Ectodermal cell (in vitro differentiated cells): ENCODE results near the gene NAXD.
"Not testable (repeated sequence)": the region's sequence is repeated elsewhere in the genome, so short reads cannot be mapped to it uniquely, and the experiment has no call there.

Experiments
- H3K27ac ChIP-seq: 2 replicates; pipeline ENCODE4 v1.7.0; 2013; ENCODE audit warnings: mild to moderate bottlenecking, low read depth, low read length; ENCODE audit not compliant: insufficient read depth, poor library complexity, severe bottlenecking
- H3K27me3 ChIP-seq: 2 replicates; pipeline ENCODE4 v1.7.0; 2013; ENCODE audit warnings: mild to moderate bottlenecking, low read length; ENCODE audit not compliant: insufficient read depth, control insufficient read depth, poor library complexity, severe bottlenecking
- H3K36me3 ChIP-seq: one replicate; pipeline ENCODE4 v1.7.0; 2013; ENCODE audit warnings: low read length; ENCODE audit not compliant: control insufficient read depth, insufficient read depth
- H3K4me1 ChIP-seq: one replicate; pipeline ENCODE4 v1.7.0; 2013; ENCODE audit warnings: low read length; ENCODE audit not compliant: control insufficient read depth, insufficient read depth
- H3K4me3 ChIP-seq: 2 replicates; pipeline ENCODE4 v1.7.0; 2013; ENCODE audit warnings: low read depth, low read length, control low read depth; ENCODE audit not compliant: insufficient read depth
- H3K9me3 ChIP-seq: 2 replicates; pipeline ENCODE4 v1.7.0; 2013; ENCODE audit warnings: mild to moderate bottlenecking, low read length, moderate library complexity; ENCODE audit not compliant: control insufficient read depth
- WGBS, 2 experiments: methylation state at CpG; one replicate each; pipeline ENCODE4 v1.1.7; 2013; ENCODE audit warnings: missing lambda C conversion rate in 2 of 2; 5-methylcytosine and 5-hydroxymethylcytosine counted together

NAXD gene

GRCh38 chr13:110662091-110662490, 46.7 kb downstream of the NAXD start:
- Histone ChIP-seq H3K27ac (no peak overlapping the region), H3K9me3 (no peaks in the 10 kb centered on the region), H3K4me1 (no peaks in the 10 kb centered on the region), H3K36me3 (peaks cover 53% of the 10 kb centered on the region), H3K4me3 (no peak overlapping the region), H3K27me3 (no peaks in the 10 kb centered on the region)
- WGBS, 2 experiments = 94 to 96% methylated on average over 25 of the region's 25 CpGs

GRCh38 chr13:110662777-110663443, 47.6 kb downstream of the NAXD start:
- no peaks in the 10 kb centered on the region for H3K9me3 ChIP-seq
- H3K27me3 ChIP-seq = no peaks in the 10 kb centered on the region
- no peak overlapping the region for H3K27ac ChIP-seq
- H3K4me1 ChIP-seq = no peaks in the 10 kb centered on the region
- H3K4me3 ChIP-seq = no peak overlapping the region
- 92 to 95% methylated on average over 16 of the region's 16 CpGs for WGBS, 2 experiments
- peaks cover 59% of the 10 kb centered on the region for H3K36me3 ChIP-seq

GRCh38 chr13:110663491-110663890, 48.1 kb downstream of the NAXD start:
- Histone ChIP-seq H3K4me1 (no peaks in the 10 kb centered on the region), H3K27me3 (no peaks in the 10 kb centered on the region), H3K27ac (no peak overlapping the region), H3K9me3 (no peaks in the 10 kb centered on the region), H3K36me3 (peaks cover 61% of the 10 kb centered on the region), H3K4me3 (no peak overlapping the region)
- WGBS, 2 experiments = 80 to 83% methylated on average over 7 of the region's 7 CpGs

- Histone ChIP-seq H3K4me1 (no peaks in the 10 kb centered on the region), H3K27ac (no peak overlapping the region), H3K4me3 (no peak overlapping the region), H3K9me3 (no peaks in the 10 kb centered on the region), H3K27me3 (no peaks in the 10 kb centered on the region), H3K36me3 (peaks cover 64% of the 10 kb centered on the region)
- 95 to 96% methylated on average over 7 of the region's 7 CpGs for WGBS, 2 experiments
Measured at GRCh38 chr13:110664041-110664440, 48.7 kb downstream of the NAXD start.

GRCh38 chr13:110664673-110665072, 49.3 kb downstream of the NAXD start:
- no peak overlapping the region for H3K27ac ChIP-seq
- H3K9me3 ChIP-seq = no peaks in the 10 kb centered on the region
- no peaks in the 10 kb centered on the region for H3K27me3 ChIP-seq
- no peaks in the 10 kb centered on the region for H3K4me1 ChIP-seq
- no peak overlapping the region for H3K4me3 ChIP-seq
- WGBS, 2 experiments = 94 to 96% methylated on average over 11 of the region's 11 CpGs
- H3K36me3 ChIP-seq = peaks cover 68% of the 10 kb centered on the region

- 92% methylated on average over 23 of the region's 23 CpGs for WGBS, 2 experiments
- Histone ChIP-seq H3K4me3 (no peak overlapping the region), H3K36me3 (peaks cover 60% of the 10 kb centered on the region), H3K9me3 (no peaks in the 10 kb centered on the region), H3K27ac (no peak overlapping the region), H3K4me1 (no peaks in the 10 kb centered on the region), H3K27me3 (no peaks in the 10 kb centered on the region)
Measured at GRCh38 chr13:110665491-110666254, 50.3 kb downstream of the NAXD start.

- Histone ChIP-seq H3K9me3 (no peaks in the 10 kb centered on the region), H3K4me1 (no peaks in the 10 kb centered on the region), H3K36me3 (peaks cover 56% of the 10 kb centered on the region), H3K27me3 (no peaks in the 10 kb centered on the region), H3K4me3 (no peak overlapping the region), H3K27ac (no peak overlapping the region)
- 97% methylated on average over 8 of the region's 8 CpGs for WGBS, 2 experiments
Measured at GRCh38 chr13:110666255-110666533, 50.8 kb downstream of the NAXD start.

- Histone ChIP-seq H3K9me3 (no peaks in the 10 kb centered on the region), H3K4me1 (no peaks in the 10 kb centered on the region), H3K27me3 (no peaks in the 10 kb centered on the region), H3K27ac (no peak overlapping the region), H3K36me3 (peaks cover 30% of the 10 kb centered on the region), H3K4me3 (no peak overlapping the region)
- WGBS, 2 experiments = 97 to 98% methylated on average over 9 of the region's 9 CpGs
Measured at GRCh38 chr13:110669036-110669435, 53.7 kb downstream of the NAXD start.

GRCh38 chr13:110669814-110670213, 54.5 kb downstream of the NAXD start:
- H3K36me3 ChIP-seq = peaks cover 27% of the 10 kb centered on the region
- not testable (repeated sequence) for H3K9me3 ChIP-seq, H3K27me3 ChIP-seq, H3K4me1 ChIP-seq, H3K27ac ChIP-seq, H3K4me3 ChIP-seq
- 93 to 96% methylated on average over 11 of the region's 11 CpGs for WGBS, 2 experiments

GRCh38 chr13:110676595-110677587, 61.5 kb downstream of the NAXD start:
- no peak overlapping the region for H3K27ac ChIP-seq
- no peaks in the 10 kb centered on the region for H3K9me3 ChIP-seq
- no peak overlapping the region for H3K4me3 ChIP-seq
- H3K27me3 ChIP-seq = no peaks in the 10 kb centered on the region
- no peaks in the 10 kb centered on the region for H3K4me1 ChIP-seq
- 94 to 96% methylated on average over 27 to 28 of the region's 28 CpGs for WGBS, 2 experiments
- peaks cover 12% of the 10 kb centered on the region for H3K36me3 ChIP-seq
